WTC11 (cell line): Measurements from ENCODE around the gene ARHGEF9. TPM values are rescaled to one million over a fixed set of nuclear protein-coding genes. Genes with fewer than 3 reads are reported as not detected.

Experiments
- ATAC-seq: fragments of 200-7000 bp; cut with Tn5 transposase; 2 replicates; pipeline ENCODE4 v1.10.0; 2021; ENCODE audit warnings: mild to moderate bottlenecking, moderate library complexity
- CTCF ChIA-PET: fragments of 300-600 bp; sonication (Branson Sonifier 250); formaldehyde crosslinking; loops from one replicate; lab custom pipeline; 2021; ENCODE audit warnings: antibody characterized with exemption; lab: Charles Lee
- POLR2A ChIA-PET: fragments of 350-600 bp; sonication (Branson Sonifier 250); formaldehyde crosslinking; loops from one replicate; lab custom pipeline; 2021; ENCODE audit warnings: antibody characterized with exemption; lab: Charles Lee
- DNase-seq: peaks from one replicate; pipeline ENCODE4 v3.0.0; 2021; ENCODE audit warnings: low spot score
- H3K27ac Mint-ChIP-seq: 2 replicates; pipeline ENCODE4 v1.8.0; 2021; ENCODE audit warnings: mixed read lengths
- H3K27me3 Mint-ChIP-seq: 2 replicates; pipeline ENCODE4 v1.8.0; 2021; ENCODE audit warnings: low read depth, mild to moderate bottlenecking, moderate library complexity, mixed read lengths
- H3K36me3 Mint-ChIP-seq: 2 replicates; pipeline ENCODE4 v1.8.0; 2021; ENCODE audit warnings: mixed read lengths
- H3K4me1 Mint-ChIP-seq: 2 replicates; pipeline ENCODE4 v1.8.0; 2022; ENCODE audit warnings: mixed read lengths
- H3K4me3 Mint-ChIP-seq: 2 replicates; pipeline ENCODE4 v1.8.0; 2021; ENCODE audit warnings: mild to moderate bottlenecking, moderate library complexity, mixed read lengths
- H3K9me3 Mint-ChIP-seq: 2 replicates; pipeline ENCODE4 v1.8.0; 2021; ENCODE audit warnings: mixed read lengths
- AR ChIP-seq: fragments of 250-450 bp; sonication (Bioruptor Pico); IDR thresholded peaks from 2 replicates; pipeline ENCODE4 v1.9.0; 2021; ENCODE audit warnings: mild to moderate bottlenecking
- ARID4B ChIP-seq: sonication (generic); formaldehyde crosslinking; IDR thresholded peaks from 2 replicates; pipeline ENCODE4 v1.8.0; 2023; ENCODE audit warnings: missing genetic modification reagents, mild to moderate bottlenecking, borderline replicate concordance
- ATF1 ChIP-seq: sonication (generic); formaldehyde crosslinking; IDR thresholded peaks from 2 replicates; pipeline ENCODE4 v1.8.1; 2023; ENCODE audit warnings: mild to moderate bottlenecking, moderate library complexity, missing genetic modification reagents
- ATF3 ChIP-seq: sonication (generic); formaldehyde crosslinking; conservative IDR thresholded peaks from 2 replicates; pipeline ENCODE4 v1.8.1; 2022; ENCODE audit warnings: mild to moderate bottlenecking, missing genetic modification reagents
- E2F1 ChIP-seq: sonication (generic); formaldehyde crosslinking; IDR thresholded peaks from 2 replicates; pipeline ENCODE4 v1.8.0; 2022; ENCODE audit warnings: mild to moderate bottlenecking, missing genetic modification reagents
- E2F5 ChIP-seq: sonication (generic); formaldehyde crosslinking; IDR thresholded peaks from 2 replicates; pipeline ENCODE4 v1.8.1; 2022; ENCODE audit warnings: mild to moderate bottlenecking, moderate library complexity, missing genetic modification reagents
- ESRRA ChIP-seq: sonication (generic); formaldehyde crosslinking; IDR thresholded peaks from 2 replicates; pipeline ENCODE4 v1.8.1; 2022; ENCODE audit warnings: mild to moderate bottlenecking, missing genetic modification reagents, borderline replicate concordance
- GABPB1 ChIP-seq: sonication (generic); formaldehyde crosslinking; IDR thresholded peaks from 2 replicates; pipeline ENCODE4 v1.8.1; 2023; ENCODE audit warnings: mild to moderate bottlenecking, missing genetic modification reagents
- GTF2I ChIP-seq: fragments of 250-450 bp; sonication (Bioruptor Pico); conservative IDR thresholded peaks from 2 replicates; pipeline ENCODE4 v1.4.0; 2021; ENCODE audit warnings: mild to moderate bottlenecking
- HMGXB4 ChIP-seq: sonication (generic); formaldehyde crosslinking; IDR thresholded peaks from 2 replicates; pipeline ENCODE4 v1.8.1; 2023; ENCODE audit warnings: mild to moderate bottlenecking, moderate library complexity, missing genetic modification reagents
- IRF2 ChIP-seq: sonication (generic); formaldehyde crosslinking; IDR thresholded peaks from 2 replicates; pipeline ENCODE4 v1.8.0; 2022; ENCODE audit warnings: low read depth, missing genetic modification reagents, borderline replicate concordance
- NFE2L1 ChIP-seq: sonication (generic); formaldehyde crosslinking; IDR thresholded peaks from 2 replicates; pipeline ENCODE4 v1.8.1; 2023; ENCODE audit warnings: missing genetic modification reagents
- NR2C2 ChIP-seq: sonication (generic); formaldehyde crosslinking; IDR thresholded peaks from 2 replicates; pipeline ENCODE4 v1.8.0; 2022; ENCODE audit warnings: mild to moderate bottlenecking, missing genetic modification reagents
- NR3C1 ChIP-seq: sonication (generic); formaldehyde crosslinking; conservative IDR thresholded peaks from 2 replicates; pipeline ENCODE4 v1.8.1; 2023; ENCODE audit warnings: low read depth, mild to moderate bottlenecking, missing genetic modification reagents
- RELA ChIP-seq: sonication (generic); formaldehyde crosslinking; IDR thresholded peaks from 2 replicates; pipeline ENCODE4 v1.8.1; 2022; ENCODE audit warnings: missing genetic modification reagents, mild to moderate bottlenecking, borderline replicate concordance
- SMAD3 ChIP-seq: sonication (generic); formaldehyde crosslinking; IDR thresholded peaks from 2 replicates; pipeline ENCODE4 v1.8.0; 2022; ENCODE audit warnings: missing genetic modification reagents, mild to moderate bottlenecking, borderline replicate concordance
- TCF7 ChIP-seq: sonication (generic); formaldehyde crosslinking; IDR thresholded peaks from 2 replicates; pipeline ENCODE4 v1.8.0; 2022; ENCODE audit warnings: mild to moderate bottlenecking, low read depth, missing genetic modification reagents, moderate library complexity
- ZBTB21 ChIP-seq: sonication (generic); formaldehyde crosslinking; IDR thresholded peaks from 2 replicates; pipeline ENCODE4 v1.8.1; 2023; ENCODE audit warnings: mild to moderate bottlenecking, missing genetic modification reagents, borderline replicate concordance
- ZNF121 ChIP-seq: sonication (generic); formaldehyde crosslinking; IDR thresholded peaks from 2 replicates; pipeline ENCODE4 v1.8.0; 2023; ENCODE audit warnings: missing genetic modification reagents
- ZNF232 ChIP-seq: sonication (generic); formaldehyde crosslinking; IDR thresholded peaks from 2 replicates; pipeline ENCODE4 v1.8.0; 2022; ENCODE audit warnings: mild to moderate bottlenecking, missing genetic modification reagents
- ZNF396 ChIP-seq: fragments of 250-450 bp; sonication (Bioruptor Pico); IDR thresholded peaks from 2 replicates; pipeline ENCODE4 v1.8.0; 2021; ENCODE audit warnings: mild to moderate bottlenecking, moderate library complexity, borderline replicate concordance
- total RNA-seq: library from RNA; stranded (reverse); gene quantifications from 3 replicates; pipeline ENCODE4 v1.2.3, GENCODE V29; 2021

ARHGEF9 gene
- total RNA-seq, 1 experiment from 2014 or later: 32.1 TPM

GRCh38 chrX:63720293-63720692, 64.7 kb downstream of the ARHGEF9 start (continued):
- no peak for TF ChIP-seq ARID4B (CRISPR knock-in tag)

GRCh38 chrX:63719633-63720032, 65.4 kb downstream of the ARHGEF9 start:
- no peaks in the 10 kb centered on the region for H3K9me3 Mint-ChIP-seq
- ATAC-seq: no peak
- H3K36me3 Mint-ChIP-seq: peaks cover 7% of the 10 kb centered on the region; the same call in 1 of the 2 replicates
- no peak overlapping the region for H3K27ac Mint-ChIP-seq
- POLR2A ChIA-PET: no interaction called here
- CTCF ChIA-PET: no interaction called here
- peaks cover 14% of the 10 kb centered on the region for H3K4me1 Mint-ChIP-seq
- no peaks in the 10 kb centered on the region for H3K27me3 Mint-ChIP-seq
- no peak for TF ChIP-seq ZBTB21 (CRISPR knock-in tag)
- no peak for TF ChIP-seq TCF7
- TF ChIP-seq E2F1: no peak
- TF ChIP-seq ATF1: no peak
- no peak for DNase-seq
- no peak overlapping the region for H3K4me3 Mint-ChIP-seq

GRCh38 chrX:63718010-63718694, 66.9 kb downstream of the ARHGEF9 start:
- no peak for DNase-seq
- Mint-ChIP-seq H3K4me3 (no peak overlapping the region), H3K27me3 (no peaks in the 10 kb centered on the region), H3K27ac (no peak overlapping the region), H3K36me3 (peaks cover 7% of the 10 kb centered on the region; the same call in 1 of the 2 replicates), H3K9me3 (no peaks in the 10 kb centered on the region), H3K4me1 (peaks cover 11% of the 10 kb centered on the region)
- ChIA-PET POLR2A (no interaction called here), CTCF (no interaction called here)
- no peak for ATAC-seq
- no peak for TF ChIP-seq RELA (CRISPR knock-in tag)
- no peak for TF ChIP-seq ZNF396
- TF ChIP-seq NR3C1 (CRISPR knock-in tag): no peak
- no peak for TF ChIP-seq ESRRA
- TF ChIP-seq AR: no peak
- TF ChIP-seq ATF3 (CRISPR knock-in tag): no peak
- no peak for TF ChIP-seq NR2C2 (CRISPR knock-in tag)
- no peak for TF ChIP-seq GABPB1 (CRISPR knock-in tag)
- TF ChIP-seq ZNF232 (CRISPR knock-in tag): no peak
- no peak for TF ChIP-seq IRF2 (CRISPR knock-in tag)
- TF ChIP-seq E2F5 (CRISPR knock-in tag): no peak
- TF ChIP-seq GTF2I: no peak
- TF ChIP-seq SMAD3 (CRISPR knock-in tag): no peak
- TF ChIP-seq HMGXB4 (CRISPR knock-in tag): no peak
- no peak for TF ChIP-seq NFE2L1 (CRISPR knock-in tag)
- TF ChIP-seq ZNF121 (CRISPR knock-in tag): no peak
